K562 (cell line): Measurements from ENCODE around the gene UTS2R. TPM values are rescaled to one million over a fixed set of nuclear protein-coding genes. Genes with fewer than 3 reads are reported as not detected.

Source experiments
- ATAC-seq: fragments of 200-7000 bp; cut with Tn5 transposase; 3 replicates; pipeline ENCODE4 v1.9.1; 2020; ENCODE audit warnings: moderate library complexity
- BruUV-seq: library from RNA; stranded (reverse); fragments of 400-500 nt; replicated peaks from 2 replicates; lab custom pipeline; 2021; lab: Mats Ljungman, UMichigan
- CTCF ChIA-PET: fragments of 300-600 bp; formaldehyde crosslinking; extraction: SDS; loops from one replicate; lab custom pipeline; 2021; ENCODE audit warnings: low intra/inter-chr PET ratio; lab: Yijun Ruan, JAX
- POLR2A ChIA-PET: fragments of 300-600, 350-650 bp; sonication (Branson Sonifier 250); formaldehyde crosslinking; extraction: SDS; loops from one replicate; lab custom pipeline; 2021; ENCODE audit warnings: antibody characterized with exemption, inconsistent platforms; lab: Yijun Ruan, JAX
- DNase-seq, 4 experiments: peaks; one replicate each; pipeline versions ENCODE4 v3.0.0 to v3.0.0-alpha.2; 2011 to 2018; ENCODE audit warnings: low spot score in 3 of 4, mixed read lengths in 3 of 4; ENCODE audit errors: extremely low read depth in 1 of 4
- FAIRE-seq: peaks from 2 replicates; lab custom pipeline; 2011; peaks lifted over from hg19 to GRCh38; lab: Jason Lieb, UNC
- H2AFZ ChIP-seq: 2 replicates; pipeline ENCODE4 v1.6.0; 2011; ENCODE audit warnings: low read depth, low read length, control low read depth, inconsistent platforms
- H3K27ac ChIP-seq: fragments of 200-600 bp; 3 replicates; pipeline ENCODE4 v1.8.0; 2011; ENCODE audit warnings: low read depth, mild to moderate bottlenecking, control low read depth, inconsistent platforms, low read length, moderate library complexity, mixed read lengths; ENCODE audit errors: extremely low read depth
- H3K27me3 ChIP-seq, 2 experiments: fragments of 300-600 bp in 1 of 2; 2 replicates in 1 of 2; 3 replicates in 1 of 2; pipeline versions ENCODE4 v1.6.0 to v1.8.0; 2011; ENCODE audit warnings: inconsistent platforms in 2 of 2, low read length in 2 of 2, mild to moderate bottlenecking in 1 of 2, mixed read lengths in 1 of 2, moderate library complexity in 1 of 2; ENCODE audit not compliant: control insufficient read depth in 2 of 2, insufficient read depth in 2 of 2
- H3K36me3 ChIP-seq: fragments of 300-600 bp; 3 replicates; pipeline ENCODE4 v1.8.0; 2011; ENCODE audit warnings: mild to moderate bottlenecking, low read length, inconsistent platforms; ENCODE audit not compliant: control insufficient read depth, insufficient read depth
- H3K4me1 ChIP-seq, 2 experiments: fragments of 200-600 bp in 1 of 2; replicated peaks in 1 of 2; 2 replicates in 1 of 2; 3 replicates in 1 of 2; pipeline versions ENCODE4 v1.5.1 to v1.8.0; 2011; ENCODE audit warnings: inconsistent platforms in 2 of 2, low read length in 2 of 2, mild to moderate bottlenecking in 1 of 2, mixed read lengths in 1 of 2, moderate library complexity in 1 of 2; ENCODE audit not compliant: control insufficient read depth in 2 of 2, insufficient read depth in 2 of 2
- H3K4me2 ChIP-seq: 2 replicates; pipeline ENCODE4 v1.6.1; 2011; ENCODE audit warnings: low read length, control low read depth, inconsistent platforms, mixed read lengths; ENCODE audit not compliant: insufficient read depth
- H3K4me3 ChIP-seq: fragments of 200-600 bp; sonication (generic), shearing (Covaris generic); 2 replicates; pipeline ENCODE4 v1.5.1; 2016; ENCODE audit warnings: control low read depth, inconsistent platforms
- H3K79me2 ChIP-seq: fragments of 200-600 bp; 3 replicates; pipeline ENCODE4 v1.8.0; 2011; ENCODE audit warnings: low read length, inconsistent platforms; ENCODE audit not compliant: control insufficient read depth, insufficient read depth
- H3K9ac ChIP-seq, 2 experiments: 2 replicates each; pipeline versions ENCODE4 v1.6.0 to v1.6.1; 2011; ENCODE audit warnings: low read depth in 2 of 2, low read length in 2 of 2, control low read depth in 1 of 2, inconsistent platforms in 1 of 2, mild to moderate bottlenecking in 1 of 2, mixed read lengths in 1 of 2; ENCODE audit not compliant: insufficient read depth in 1 of 2
- H3K9me1 ChIP-seq: one replicate; pipeline ENCODE4 v1.6.0; 2011; ENCODE audit warnings: inconsistent platforms, mild to moderate bottlenecking, low read length, moderate library complexity; ENCODE audit not compliant: control insufficient read depth, insufficient read depth
- H3K9me3 ChIP-seq: replicated peaks from 2 replicates; pipeline ENCODE4 v1.5.1; 2011; ENCODE audit warnings: low read depth, low read length, inconsistent platforms; ENCODE audit not compliant: control insufficient read depth, insufficient read depth
- H4K20me1 ChIP-seq: replicated peaks from 2 replicates; pipeline ENCODE4 v1.6.1; 2011; ENCODE audit warnings: low read length, inconsistent platforms, mixed read lengths; ENCODE audit not compliant: control insufficient read depth, insufficient read depth
- GTF2A2 ChIP-seq: IDR thresholded peaks from 2 replicates; pipeline ENCODE4 v1.6.1; 2016; ENCODE audit warnings: mild to moderate bottlenecking, missing genetic modification characterization, missing compliant biosample characterization
- JUN ChIP-seq, 2 experiments: sonication (generic) in 1 of 2; formaldehyde crosslinking in 1 of 2; IDR thresholded peaks; 2 replicates each; pipeline versions ENCODE4 v1.6.1 to v1.8.0; 2012 to 2022; ENCODE audit warnings: borderline replicate concordance in 2 of 2, mild to moderate bottlenecking in 2 of 2, improper control_type of control experiment in 1 of 2, low read depth in 1 of 2, low read length in 1 of 2, missing genetic modification reagents in 1 of 2
- ZEB2 ChIP-seq: fragments of 450-650 bp; IDR thresholded peaks from 2 replicates; pipeline ENCODE4 v1.6.1; 2016
- ZNF778 ChIP-seq: fragments of 450-650 bp; formaldehyde crosslinking; IDR thresholded peaks from 2 replicates; pipeline ENCODE4 v1.4.0; 2020; ENCODE audit warnings: mild to moderate bottlenecking, moderate library complexity
- WGBS: fragments of 100-300 bp; shearing (Covaris generic); methylation state at CpG from one replicate; pipeline ENCODE4 v1.1.6; 2016; ENCODE audit warnings: low coverage, mixed read lengths; ENCODE audit not compliant: insufficient coverage; ENCODE audit errors: missing lambda C conversion rate; 5-methylcytosine and 5-hydroxymethylcytosine counted together
- in situ Hi-C: fragments of 300-500 bp; cut with MboI; formaldehyde crosslinking; loops from 4 replicates; pipeline ENCODE4 v1.15.0; 2018; ENCODE audit warnings: inconsistent platforms, mixed read lengths
- intact Hi-C: fragments of 100-400 bp; cut with micrococcal nuclease; formaldehyde crosslinking; loops from 2 replicates; pipeline ENCODE4 v1.14.2; 2022
- polyA plus RNA-seq, 8 experiments: library from polyadenylated mRNA; depleted of rRNA in 4 of 8; stranded (reverse) in 5 of 8; unstranded in 3 of 8; fragments of >200 nt; fragmentation: Nextera tagmentation in 2 of 8; fragmentation: Illumina TruSeq in 1 of 8; extraction: Ambion mirVana in 2 of 8; extraction: Trizol in 1 of 8; gene quantifications; 2 replicates each; pipeline versions ENCODE4 v1.2.1 to v1.2.3, GENCODE V29; 2011 to 2014; ENCODE audit warnings: inconsistent platforms in 1 of 8, missing spikeins in 1 of 8
- total RNA-seq, 7 experiments: library from RNA; depleted of rRNA in 6 of 7; stranded (reverse); fragments of >200 nt in 6 of 7; fragmentation: Illumina TruSeq in 2 of 7; extraction: Trizol in 2 of 7; gene quantifications; 2 replicates each; pipeline versions ENCODE4 v1.2.1 to v1.2.3, GENCODE V29; 2011 to 2021; ENCODE audit warnings: low replicate concordance in 1 of 7
- TF ChIP-seq, protein P1 (sequence below): fragments of 250-450 bp; sonication (Bioruptor Pico); IDR thresholded peaks from 2 replicates; pipeline ENCODE4 v1.4.0; 2020; ENCODE audit warnings: borderline replicate concordance
- TF ChIP-seq, protein P2 (sequence below), 2 experiments: fragments of 250-450 bp in 1 of 2; fragments of 450-650 bp in 1 of 2; sonication (Bioruptor Pico) in 1 of 2; IDR thresholded peaks; 2 replicates each; pipeline versions ENCODE4 v1.6.1 to v1.8.0; 2016 to 2021; ENCODE audit warnings: mild to moderate bottlenecking in 2 of 2, moderate library complexity in 2 of 2, missing compliant biosample characterization in 1 of 2, missing genetic modification characterization in 1 of 2
- TF ChIP-seq, protein P3 (sequence below): sonication (generic); formaldehyde crosslinking; IDR thresholded peaks from 2 replicates; pipeline ENCODE4 v1.9.0; 2022; ENCODE audit warnings: mild to moderate bottlenecking, missing genetic modification reagents

The UTS2R gene
- total and polyA plus RNA-seq, 9 of the 15 experiments (the other 6 are each of a cell fraction or from before 2014, with no cell fraction given) = 0.22 TPM; not detected in 8

DNA sequence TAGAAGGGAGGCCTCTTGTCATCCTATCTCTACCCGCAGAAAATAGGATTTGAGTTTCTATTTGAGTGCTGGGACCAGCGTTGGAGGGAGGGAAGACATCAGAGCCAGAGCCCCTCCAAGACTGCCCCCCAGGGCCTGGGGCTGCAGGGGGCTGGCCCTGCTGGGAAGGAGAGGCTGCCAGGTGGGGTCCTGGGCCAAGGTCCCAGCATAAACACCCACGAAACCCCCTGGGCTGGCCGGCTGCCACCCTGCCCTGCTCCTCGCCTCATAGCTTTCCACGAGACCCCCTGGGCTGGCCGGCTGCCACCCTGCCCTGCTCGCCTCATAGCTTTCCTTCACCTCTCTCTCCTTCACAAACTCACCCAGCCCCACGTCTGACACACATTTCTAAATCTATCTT, 23.1 kb upstream of the UTS2R start:
- H3K9ac ChIP-seq = no peak overlapping the region; a peak in 1 of 4 replicates
- FAIRE-seq (no peak), DNase-seq (no peak), ATAC-seq (no peak)
- H3K9me3 ChIP-seq = no peaks in the 10 kb centered on the region
- ChIA-PET POLR2A (interaction anchor here (0.6 to 1.7 kb wide), 4 partner anchors 9 to 69 kb away, joined by 3 to 4 read pairs (median 4); partner anchors contain the start of gene HEXD), CTCF (no interaction called here)
- H3K27ac ChIP-seq = no peak overlapping the region
- no peak overlapping the region for H3K4me2 ChIP-seq
- H3K9me1 ChIP-seq = no peaks in the 10 kb centered on the region
- no peak overlapping the region for H2AFZ ChIP-seq
- intact Hi-C loops (loop anchor here (10.0 kb wide), 1 partner anchor 314 kb away; the partner anchor contains the start of genes DCXR and RAC3), in situ Hi-C loops (no loop called here)
- peaks cover 42 to 81% of the 10 kb centered on the region in 2 experiments for H3K4me1 ChIP-seq
- no peaks in the 10 kb centered on the region for H3K36me3 ChIP-seq
- no peaks in the 10 kb centered on the region for H3K27me3 ChIP-seq
- TF ChIP-seq GTF2A2 (tag) (no peak), ZEB2 (no peak), ZNF778 (no peak), JUN (IDR thresholded peaks at IDR 0.05; ENCODE audit: borderline replicate concordance, low read depth, low read length) (no peak), JUN (CRISPR knock-in tag; IDR thresholded peaks at IDR 0.05; ENCODE audit: borderline replicate concordance) (no peak)
- TF ChIP-seq, protein P1, sequence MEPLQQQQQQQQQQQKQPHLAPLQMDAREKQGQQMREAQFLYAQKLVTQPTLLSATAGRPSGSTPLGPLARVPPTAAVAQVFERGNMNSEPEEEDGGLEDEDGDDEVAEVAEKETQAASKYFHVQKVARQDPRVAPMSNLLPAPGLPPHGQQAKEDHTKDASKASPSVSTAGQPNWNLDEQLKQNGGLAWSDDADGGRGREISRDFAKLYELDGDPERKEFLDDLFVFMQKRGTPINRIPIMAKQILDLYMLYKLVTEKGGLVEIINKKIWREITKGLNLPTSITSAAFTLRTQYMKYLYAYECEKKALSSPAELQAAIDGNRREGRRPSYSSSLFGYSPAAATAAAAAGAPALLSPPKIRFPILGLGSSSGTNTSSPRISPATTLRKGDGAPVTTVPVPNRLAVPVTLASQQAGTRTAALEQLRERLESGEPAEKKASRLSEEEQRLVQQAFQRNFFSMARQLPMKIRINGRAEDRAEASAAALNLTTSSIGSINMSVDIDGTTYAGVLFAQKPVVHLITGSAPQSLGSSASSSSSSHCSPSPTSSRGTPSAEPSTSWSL (CRISPR knock-in tag) = no peak
- TF ChIP-seq, protein P2, sequence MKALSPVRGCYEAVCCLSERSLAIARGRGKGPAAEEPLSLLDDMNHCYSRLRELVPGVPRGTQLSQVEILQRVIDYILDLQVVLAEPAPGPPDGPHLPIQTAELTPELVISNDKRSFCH (CRISPR knock-in tag; IDR thresholded peaks at IDR 0.05) = no peak
- TF ChIP-seq, protein P2 (tag; IDR thresholded peaks at IDR 0.05) = no peak
- TF ChIP-seq, protein P3, sequence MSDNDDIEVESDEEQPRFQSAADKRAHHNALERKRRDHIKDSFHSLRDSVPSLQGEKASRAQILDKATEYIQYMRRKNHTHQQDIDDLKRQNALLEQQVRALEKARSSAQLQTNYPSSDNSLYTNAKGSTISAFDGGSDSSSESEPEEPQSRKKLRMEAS (CRISPR knock-in tag) = no peak
- 57% methylated on average over 7 of the region's 9 CpGs for WGBS
- no peaks in the 10 kb centered on the region for H4K20me1 ChIP-seq
- no peak overlapping the region for H3K4me3 ChIP-seq
- no peaks in the 10 kb centered on the region for H3K79me2 ChIP-seq
- no TSS peak for BruUV-seq
